Testis (tissue), 3 donors: ENCODE measurements around the gene GPNMB. TPM values are rescaled to one million over a fixed set of nuclear protein-coding genes. Genes with fewer than 3 reads are reported as not detected.

Experiments
- DNase-seq: peaks from one replicate; pipeline ENCODE4 v3.0.0-alpha.2; 2019
- H3K27ac ChIP-seq, 2 donors: fragments of 200-600 bp; sonication (generic); one replicate each; pipeline ENCODE4 v1.5.1; 2019
- H3K27me3 ChIP-seq: fragments of 200-600 bp; sonication (generic); one replicate; pipeline ENCODE4 v1.5.1; 2019
- H3K36me3 ChIP-seq: fragments of 200-600 bp; sonication (generic); one replicate; pipeline ENCODE4 v1.5.1; 2017; ENCODE audit warnings: low read depth; ENCODE audit errors: missing control alignments
- H3K4me1 ChIP-seq: fragments of 200-600 bp; sonication (generic); one replicate; pipeline ENCODE4 v1.5.1; 2019
- H3K4me3 ChIP-seq, 2 donors: fragments of 200-600 bp; sonication (generic); one replicate each; pipeline ENCODE4 v1.5.1; 2017 to 2019
- H3K9me3 ChIP-seq: fragments of 200-600 bp; sonication (generic); one replicate; pipeline ENCODE4 v1.5.1; 2017
- POLR2A ChIP-seq: fragments of 450-650 bp; IDR thresholded peaks from one replicate; pipeline ENCODE4 v1.6.1; 2017; ENCODE audit warnings: antibody characterized with exemption, mild to moderate bottlenecking, moderate library complexity
- whole genome bisulfite sequencing, 2 donors: methylation state at CpG; one replicate each; pipeline ENCODE4 v1.1.5; 2018; 5-methylcytosine and 5-hydroxymethylcytosine counted together
- intact Hi-C: fragments of 100-400 bp; cut with DNase I; formaldehyde crosslinking; loops from one replicate; pipeline ENCODE4 v1.15.1; 2023; ENCODE audit warnings: low total_unique reads
- polyA plus RNA-seq: library from polyadenylated mRNA; stranded (reverse); fragments of 350-450 nt; fragmentation: Illumina TruSeq; extraction: RNeasy Lipid Tissue Mini Kit (QIAGEN cat#74804); gene quantifications from one replicate; pipeline ENCODE4 v1.2.3, GENCODE V29; 2014; ENCODE audit warnings: low read depth, low replicate concordance; ENCODE audit not compliant: insufficient read depth
- total RNA-seq, 2 donors: library from RNA; depleted of rRNA; stranded (reverse); fragments of >200 nt; gene quantifications; one replicate each; pipeline ENCODE4 v1.2.3, GENCODE V29; 2016
- TF ChIP-seq, protein P1 (sequence below), 3 experiments: fragments of 450-650 bp in 2 of 3; fragments of 200-600 bp in 1 of 3; sonication (generic) in 1 of 3; IDR thresholded peaks; one replicate each; pipeline ENCODE4 v1.5.1; 2016 to 2019; ENCODE audit warnings: antibody characterized with exemption in 3 of 3, mild to moderate bottlenecking in 2 of 3, moderate library complexity in 1 of 3

Gene GPNMB
- total and polyA plus RNA-seq, 3 donors from 2014 or later: 15.6 to 81.9 (median 33.6) TPM

DNA sequence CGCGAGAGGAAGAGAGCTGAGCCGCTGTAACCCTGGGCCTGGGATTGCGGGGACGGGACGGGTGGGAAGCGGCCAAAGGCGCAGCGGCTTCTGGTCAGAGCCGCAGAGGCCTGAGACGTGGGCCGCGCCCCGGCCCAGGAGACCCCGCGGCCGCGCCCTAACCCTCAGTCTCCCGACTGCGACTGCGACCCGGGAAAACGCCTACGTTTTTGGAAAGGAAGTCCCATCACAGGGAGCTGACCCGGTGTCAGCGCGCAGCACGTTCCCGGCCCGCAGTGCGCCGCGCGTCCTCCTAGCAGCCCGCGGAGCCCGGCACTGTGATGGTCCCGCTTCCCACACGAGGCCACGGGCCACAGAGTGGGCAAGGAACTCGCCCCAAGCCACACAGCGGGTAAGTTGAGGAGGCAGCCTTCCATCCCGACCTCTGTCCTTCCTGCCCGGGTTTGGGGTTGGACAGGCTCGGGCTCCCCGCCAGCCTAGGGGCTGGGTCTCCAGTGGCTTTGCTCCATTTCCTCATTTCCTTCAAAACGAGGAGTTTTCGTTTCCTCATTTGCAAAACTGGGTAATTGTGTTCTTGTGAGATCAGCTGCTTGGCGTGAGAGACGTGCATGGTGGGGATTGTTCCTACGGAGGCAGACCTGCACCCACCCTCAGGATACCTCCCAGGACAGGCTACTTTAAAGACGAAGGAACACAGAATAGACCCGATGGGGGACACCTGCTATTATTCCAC lies 1.2 kb downstream of the GPNMB start:
- WGBS, 2 donors: 5 to 11% methylated on average over 10 to 51 of the region's 53 CpGs

DNA sequence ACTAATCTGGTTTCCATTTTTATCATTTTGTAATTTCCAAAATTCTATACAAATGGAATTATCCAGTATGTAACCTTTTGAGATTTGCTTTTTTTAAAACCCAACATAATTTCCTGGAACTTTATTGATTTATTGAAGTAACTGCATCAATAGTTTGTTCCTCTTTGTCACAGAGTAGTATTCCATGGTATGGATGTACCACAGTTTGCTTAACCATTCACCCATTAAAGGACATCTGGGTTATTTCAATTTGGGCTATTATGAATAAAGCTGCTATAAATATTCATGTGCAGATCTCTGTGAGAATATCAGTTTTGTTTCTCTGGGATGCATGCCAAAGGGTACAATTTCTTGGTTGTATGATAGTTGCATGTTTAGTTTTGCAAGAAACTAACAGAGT lies 2.9 kb downstream of the GPNMB start:
- no peaks in the 10 kb centered on the region for H3K4me1 ChIP-seq
- no peak for TF ChIP-seq POLR2A
- TF ChIP-seq, protein P1, sequence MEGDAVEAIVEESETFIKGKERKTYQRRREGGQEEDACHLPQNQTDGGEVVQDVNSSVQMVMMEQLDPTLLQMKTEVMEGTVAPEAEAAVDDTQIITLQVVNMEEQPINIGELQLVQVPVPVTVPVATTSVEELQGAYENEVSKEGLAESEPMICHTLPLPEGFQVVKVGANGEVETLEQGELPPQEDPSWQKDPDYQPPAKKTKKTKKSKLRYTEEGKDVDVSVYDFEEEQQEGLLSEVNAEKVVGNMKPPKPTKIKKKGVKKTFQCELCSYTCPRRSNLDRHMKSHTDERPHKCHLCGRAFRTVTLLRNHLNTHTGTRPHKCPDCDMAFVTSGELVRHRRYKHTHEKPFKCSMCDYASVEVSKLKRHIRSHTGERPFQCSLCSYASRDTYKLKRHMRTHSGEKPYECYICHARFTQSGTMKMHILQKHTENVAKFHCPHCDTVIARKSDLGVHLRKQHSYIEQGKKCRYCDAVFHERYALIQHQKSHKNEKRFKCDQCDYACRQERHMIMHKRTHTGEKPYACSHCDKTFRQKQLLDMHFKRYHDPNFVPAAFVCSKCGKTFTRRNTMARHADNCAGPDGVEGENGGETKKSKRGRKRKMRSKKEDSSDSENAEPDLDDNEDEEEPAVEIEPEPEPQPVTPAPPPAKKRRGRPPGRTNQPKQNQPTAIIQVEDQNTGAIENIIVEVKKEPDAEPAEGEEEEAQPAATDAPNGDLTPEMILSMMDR (IDR thresholded peaks at IDR 0.05): no peak
- no peaks in the 10 kb centered on the region for H3K9me3 ChIP-seq
- H3K36me3 ChIP-seq: no peaks in the 10 kb centered on the region
- no peaks in the 10 kb centered on the region for H3K27me3 ChIP-seq
- H3K4me3 ChIP-seq: no peak overlapping the region
- no peak for DNase-seq
- intact Hi-C loops: no loop called here
- H3K27ac ChIP-seq: no peak overlapping the region

More for the DNA sequence above, 1.2 kb downstream of the GPNMB start:
- no peaks in the 10 kb centered on the region for H3K4me1 ChIP-seq
- H3K9me3 ChIP-seq: no peaks in the 10 kb centered on the region
- H3K27me3 ChIP-seq: no peaks in the 10 kb centered on the region
- peak overlapping the region; percentile 47 to 68 for H3K27ac ChIP-seq
- DNase-seq: peak; percentile 28
- TF ChIP-seq POLR2A: no peak
- TF ChIP-seq, protein P1 (IDR thresholded peaks at IDR 0.05): no peak
- H3K36me3 ChIP-seq: no peaks in the 10 kb centered on the region
- intact Hi-C loops: no loop called here
- H3K4me3 ChIP-seq: peak overlapping the region; percentile 43 to 61

DNA sequence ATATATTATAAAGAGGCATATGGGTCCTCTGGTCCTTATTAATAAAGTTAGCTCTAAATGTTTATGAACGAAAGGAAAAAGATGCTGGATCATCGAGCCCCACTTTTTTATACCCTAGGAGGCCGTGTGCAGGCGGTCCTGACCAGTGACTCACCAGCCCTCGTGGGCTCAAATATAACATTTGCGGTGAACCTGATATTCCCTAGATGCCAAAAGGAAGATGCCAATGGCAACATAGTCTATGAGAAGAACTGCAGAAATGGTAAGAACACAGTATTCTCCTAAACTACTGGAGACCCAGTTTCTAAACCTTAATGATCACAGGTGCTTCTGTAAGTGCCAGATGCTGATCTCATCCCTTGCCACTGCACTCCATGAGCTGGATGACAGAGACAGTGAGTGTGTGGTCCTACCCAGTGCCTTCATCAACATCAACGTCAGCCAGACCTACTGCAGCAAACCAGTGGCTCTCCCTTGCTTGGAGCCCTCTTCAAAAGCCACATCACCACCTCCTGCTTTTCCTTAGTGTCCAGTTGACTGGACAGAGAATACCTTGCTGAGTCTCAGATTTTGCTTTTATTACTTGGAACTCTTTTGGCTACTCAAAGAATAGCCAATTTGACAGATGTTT lies 7.6 kb downstream of the GPNMB start:
- no peak overlapping the region for H3K27ac ChIP-seq
- intact Hi-C loops: no loop called here
- H3K36me3 ChIP-seq: no peaks in the 10 kb centered on the region
- H3K4me3 ChIP-seq: no peak overlapping the region
- DNase-seq: no peak
- H3K27me3 ChIP-seq: no peaks in the 10 kb centered on the region
- no peaks in the 10 kb centered on the region for H3K4me1 ChIP-seq
- WGBS, 2 donors: 89% methylated on average over 7 of the region's 7 CpGs
- H3K9me3 ChIP-seq: no peaks in the 10 kb centered on the region
- TF ChIP-seq POLR2A: no peak

DNA sequence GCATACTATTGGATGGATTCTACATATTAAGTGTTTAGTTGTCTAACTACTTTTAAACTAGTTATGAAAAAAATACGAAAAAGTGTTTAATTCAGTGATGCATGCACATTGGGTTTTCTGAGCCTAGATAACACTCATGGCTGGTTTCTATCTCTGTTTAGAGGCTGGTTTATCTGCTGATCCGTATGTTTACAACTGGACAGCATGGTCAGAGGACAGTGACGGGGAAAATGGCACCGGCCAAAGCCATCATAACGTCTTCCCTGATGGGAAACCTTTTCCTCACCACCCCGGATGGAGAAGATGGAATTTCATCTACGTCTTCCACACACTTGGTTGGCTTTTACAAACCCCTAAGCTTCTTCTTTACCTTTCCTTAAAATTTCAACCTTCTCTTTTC lies 10.2 kb downstream of the GPNMB start:
- Histone ChIP-seq H3K9me3 (no peaks in the 10 kb centered on the region), H3K27ac (no peak overlapping the region), H3K36me3 (no peaks in the 10 kb centered on the region), H3K27me3 (no peaks in the 10 kb centered on the region), H3K4me1 (no peaks in the 10 kb centered on the region), H3K4me3 (no peak overlapping the region)
- 87 to 94% methylated on average over 7 of the region's 7 CpGs for WGBS, 2 donors
- TF ChIP-seq, protein P1 (IDR thresholded peaks at IDR 0.05): no peak
- TF ChIP-seq POLR2A: no peak
- DNase-seq: no peak
- intact Hi-C loops: no loop called here

DNA sequence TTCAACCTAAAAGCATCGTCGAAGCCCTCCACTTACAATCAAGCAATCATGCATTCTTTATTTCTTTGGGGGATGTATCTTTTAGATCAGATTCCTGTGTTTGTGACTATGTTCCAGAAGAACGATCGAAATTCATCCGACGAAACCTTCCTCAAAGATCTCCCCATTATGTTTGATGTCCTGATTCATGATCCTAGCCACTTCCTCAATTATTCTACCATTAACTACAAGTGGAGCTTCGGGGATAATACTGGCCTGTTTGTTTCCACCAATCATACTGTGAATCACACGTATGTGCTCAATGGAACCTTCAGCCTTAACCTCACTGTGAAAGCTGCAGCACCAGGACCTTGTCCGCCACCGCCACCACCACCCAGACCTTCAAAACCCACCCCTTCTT lies 13.8 kb downstream of the GPNMB start:
- Histone ChIP-seq H3K4me1 (no peaks in the 10 kb centered on the region), H3K9me3 (no peaks in the 10 kb centered on the region), H3K27me3 (no peaks in the 10 kb centered on the region), H3K36me3 (no peaks in the 10 kb centered on the region), H3K4me3 (no peak overlapping the region), H3K27ac (no peak overlapping the region)
- no peak for DNase-seq
- WGBS, 2 donors: 86 to 88% methylated on average over 10 of the region's 10 CpGs
- no peak for TF ChIP-seq POLR2A
- TF ChIP-seq, protein P1 (IDR thresholded peaks at IDR 0.05): no peak
- intact Hi-C loops: no loop called here
